ENCODE measurements around the gene BSN. TPM values are rescaled to one million over a fixed set of nuclear protein-coding genes. Genes with fewer than 3 reads are reported as not detected.
A peak's percentile ranks its signal among the peaks of the same experiment; 100 is the strongest.
"Not testable (repeated sequence)": the region's sequence is repeated elsewhere in the genome, so short reads cannot be mapped to it uniquely, and the experiment has no call there.

Gene BSN
- total RNA-seq, 1 donor from 2014 or later = 0.85 TPM

DNA sequence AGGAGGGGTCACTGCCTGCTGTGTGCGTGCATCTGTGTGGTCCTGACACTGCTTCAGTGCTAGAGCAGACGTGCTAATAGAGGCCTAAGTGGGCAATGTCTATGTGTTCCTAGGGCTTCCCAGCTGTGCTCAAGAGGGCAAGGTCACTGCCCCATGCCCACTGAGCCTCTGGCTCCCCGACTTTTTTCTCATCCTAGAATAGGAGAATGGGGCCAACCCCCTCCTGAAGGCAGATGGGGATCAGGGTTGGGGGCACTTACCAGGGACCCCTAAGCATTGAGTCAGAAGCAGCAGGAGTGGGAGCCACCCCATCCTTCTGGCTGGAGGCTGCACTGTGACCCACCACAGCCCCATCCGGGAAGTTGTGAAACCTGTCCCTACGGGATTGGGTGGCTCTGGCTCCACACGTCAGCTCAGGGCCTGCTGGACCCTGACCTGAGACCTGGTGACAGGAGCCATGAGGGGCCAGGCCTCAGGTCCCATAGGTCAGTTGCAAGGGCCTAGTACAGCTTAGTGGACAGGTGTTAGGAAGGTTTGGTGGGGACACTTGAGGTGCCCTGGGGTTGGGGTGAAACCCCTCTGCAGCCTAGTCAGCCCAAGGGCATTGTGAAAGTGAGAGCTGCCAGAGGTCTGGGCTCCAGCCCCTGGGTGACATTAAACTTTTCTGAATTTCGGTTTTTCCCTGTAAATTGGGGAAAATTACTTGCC, 134.2 kb downstream of the BSN start:
- DNase-seq (ENCODE audit: low spot score in 2 of 2); H3K36me3 ChIP-seq; H3K9me3 ChIP-seq; H3K27me3 ChIP-seq: not testable (repeated sequence)
- H3K4me1 ChIP-seq = peaks cover 0 to 24% of the 10 kb centered on the region in 2 donors
- intact Hi-C loops (cut with DNase I) = loop anchor here (1.0 kb wide), 1 partner anchor 35 kb away; the partner anchor contains the start of gene GMPPB
- H3K4me3 ChIP-seq = peak overlapping the region; percentile 88 to 92
- H3K27ac ChIP-seq = peak overlapping the region; percentile 67 to 71

DNA sequence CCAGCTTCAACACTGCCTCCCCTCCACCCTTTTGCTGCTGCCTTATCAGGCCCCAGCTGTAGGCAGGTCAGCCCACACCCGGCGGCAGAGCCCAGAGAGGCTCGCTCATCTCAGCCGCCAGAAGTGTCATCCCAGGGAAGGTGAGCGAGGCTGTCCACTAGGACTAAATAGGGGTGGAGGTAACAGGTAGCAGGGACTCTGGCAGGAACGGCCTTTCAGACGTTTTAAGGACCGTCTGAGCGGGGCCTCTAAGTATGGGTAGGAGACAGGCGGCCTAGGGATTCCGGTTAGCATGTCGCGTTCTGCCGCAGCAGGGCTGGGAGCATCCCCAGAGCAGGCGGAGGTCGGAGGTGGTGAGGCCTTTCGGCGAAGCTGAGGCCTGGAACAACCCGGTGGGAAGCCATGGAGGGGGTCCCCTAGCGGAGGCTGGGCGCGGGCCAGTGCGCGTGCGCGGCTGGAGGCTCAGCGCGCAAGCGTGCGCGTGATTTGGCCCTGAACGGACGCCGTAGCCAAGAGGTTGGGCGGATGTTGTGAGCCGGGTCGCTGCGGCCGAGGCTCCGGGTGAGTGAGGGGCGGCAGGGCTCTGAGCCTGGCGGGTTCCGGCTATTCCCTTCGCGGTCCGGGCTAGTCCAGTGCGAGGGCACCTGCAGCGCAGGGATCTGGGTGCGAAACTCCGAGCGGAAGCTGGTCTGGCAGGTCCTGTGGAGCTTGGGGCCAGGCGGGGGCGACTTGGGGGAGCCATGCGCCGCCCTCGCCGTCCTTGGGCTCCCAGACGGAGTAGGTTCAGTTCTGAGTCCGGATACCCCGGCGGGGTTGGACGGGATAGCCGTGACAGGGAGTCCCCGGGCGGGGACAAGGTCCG, 135.0 kb downstream of the BSN start, which contains the start of the genes MST1 and RNF123:
Gene MST1, minus strand, starts transcription at position 429 of the 862 bp plus-strand sequence. CDS start 783 bp downstream, outside the sequence.
Gene RNF123, plus strand, starts transcription at position 512 of the 862 bp plus-strand sequence. CDS start 1,609 bp downstream, outside the sequence.
- Histone ChIP-seq H3K27me3 (no peaks in the 10 kb centered on the region), H3K36me3 (no peaks in the 10 kb centered on the region), H3K4me1 (peaks cover 0 to 24% of the 10 kb centered on the region in 2 donors), H3K4me3 (peak within 1 kb of the TSS; percentile 88 to 92), H3K27ac (peak within 1 kb of the TSS; percentile 67 to 71), H3K9me3 (no peaks in the 10 kb centered on the region)
- peak; percentile 18 to 45 (median 24) for TF ChIP-seq CTCF (IDR thresholded peaks at IDR 0.05)
- intact Hi-C loops (cut with DNase I) = loop anchor here (1.0 kb wide), 1 partner anchor 34 kb away; the partner anchor contains the start of gene GMPPB
- peak in 1 of 2 donors; percentile 94 for DNase-seq (ENCODE audit: low spot score in 2 of 2)

- H3K36me3 ChIP-seq; DNase-seq (ENCODE audit: low spot score in 2 of 2); H3K9me3 ChIP-seq; H3K27me3 ChIP-seq: not testable (repeated sequence)
- intact Hi-C loops (cut with DNase I) = loop anchor here (1.0 kb wide), 1 partner anchor 33 kb away; the partner anchor contains the start of gene GMPPB
- Histone ChIP-seq H3K4me3 (peak overlapping the region; percentile 88 to 92), H3K4me1 (peaks cover 0 to 24% of the 10 kb centered on the region in 2 donors), H3K27ac (peak overlapping the region; percentile 67 to 71)
Observed at GRCh38 chr3:49689908-49690624, 135.8 kb downstream of the BSN start.

GRCh38 chr3:49690856-49691255, 136.6 kb downstream of the BSN start:
- H3K27me3 ChIP-seq; DNase-seq (ENCODE audit: low spot score in 2 of 2); H3K9me3 ChIP-seq; H3K36me3 ChIP-seq; intact Hi-C loops (cut with DNase I); H3K27ac ChIP-seq: not testable (repeated sequence)
- H3K4me3 ChIP-seq = peak overlapping the region in 1 of 2 donors; percentile 92
- peaks cover 0 to 24% of the 10 kb centered on the region in 2 donors for H3K4me1 ChIP-seq

DNA sequence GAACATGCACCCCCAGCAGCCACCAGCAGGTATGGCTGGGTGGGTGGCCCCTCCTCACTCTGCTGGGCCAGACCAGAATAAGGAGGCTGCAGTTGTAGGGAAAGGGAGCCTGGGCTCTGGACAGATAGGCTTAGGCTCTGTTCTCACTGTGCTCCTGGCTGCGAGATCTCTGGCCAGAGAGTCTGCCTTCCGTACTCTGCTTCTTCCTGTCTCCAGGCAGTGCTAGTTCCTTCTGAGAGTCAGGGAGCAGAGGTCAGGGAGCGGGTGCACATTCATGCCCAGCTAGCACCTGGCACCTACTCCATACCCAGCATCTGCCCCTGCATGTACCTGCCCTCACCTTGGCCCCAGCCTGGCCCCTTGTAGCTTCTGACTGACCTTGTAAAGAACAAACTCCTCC, 137.2 kb downstream of the BSN start:
- Histone ChIP-seq H3K4me1 (peaks cover 0 to 21% of the 10 kb centered on the region in 2 donors), H3K4me3 (peak overlapping the region in 1 of 2 donors; percentile 10)
- H3K9me3 ChIP-seq; H3K27ac ChIP-seq; intact Hi-C loops (cut with DNase I); H3K36me3 ChIP-seq; DNase-seq (ENCODE audit: low spot score in 2 of 2); H3K27me3 ChIP-seq: not testable (repeated sequence)

- peaks cover 0 to 15% of the 10 kb centered on the region in 2 donors for H3K4me1 ChIP-seq
- H3K4me3 ChIP-seq; H3K9me3 ChIP-seq; H3K27me3 ChIP-seq; H3K27ac ChIP-seq; intact Hi-C loops (cut with DNase I); DNase-seq (ENCODE audit: low spot score in 2 of 2): not testable (repeated sequence)
- H3K36me3 ChIP-seq = peaks cover 13 to 23% of the 10 kb centered on the region in 2 donors
Observed at GRCh38 chr3:49694409-49695070, 140.3 kb downstream of the BSN start.

DNA sequence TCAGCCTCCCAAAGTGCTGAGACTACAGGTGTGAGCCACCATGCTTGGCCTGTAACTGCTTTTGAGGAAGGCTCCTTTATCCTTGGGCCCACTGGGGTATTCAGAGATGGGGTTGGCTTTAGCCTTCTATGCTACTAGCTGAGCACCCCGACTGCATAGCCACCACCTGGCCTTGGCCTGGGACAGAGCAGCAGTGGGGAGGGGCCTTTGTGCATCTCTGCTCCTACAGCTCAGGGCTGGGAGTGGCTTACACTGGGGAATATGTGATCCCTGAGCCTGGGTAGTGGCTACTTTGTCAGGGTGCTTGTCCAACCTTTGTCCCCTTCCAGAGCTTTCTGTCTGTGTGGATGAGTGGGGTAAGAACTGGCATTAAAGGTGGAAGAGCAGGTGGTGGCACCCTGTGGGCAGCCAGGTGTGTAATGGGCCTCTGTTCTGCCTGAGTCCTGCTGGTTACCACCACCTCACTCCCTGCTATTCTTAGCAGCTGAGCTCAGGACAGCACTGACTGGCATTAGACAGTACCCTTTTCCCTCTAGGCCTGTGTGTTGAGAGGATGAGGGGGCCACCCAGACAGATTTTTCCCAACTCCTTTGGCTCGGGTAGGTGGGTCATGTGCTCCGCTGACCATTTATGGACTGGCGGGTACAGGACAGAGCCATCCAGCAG, 141.2 kb downstream of the BSN start:
- H3K9me3 ChIP-seq; H3K4me3 ChIP-seq; intact Hi-C loops (cut with DNase I); H3K27me3 ChIP-seq; DNase-seq (ENCODE audit: low spot score in 2 of 2); H3K27ac ChIP-seq: not testable (repeated sequence)
- peaks cover 22 to 29% of the 10 kb centered on the region in 2 donors for H3K36me3 ChIP-seq
- H3K4me1 ChIP-seq = peaks cover 0 to 10% of the 10 kb centered on the region in 2 donors

Data from ascending aorta (tissue), 2 donors.